Hepatic stellate cell (primary cell): ENCODE data around the gene SEC61B.
"Not testable (repeated sequence)": the region's sequence is repeated elsewhere in the genome, so short reads cannot be mapped to it uniquely, and the experiment has no call there.

Source experiments
- DNase-seq: peaks from one replicate; pipeline ENCODE4 v3.0.0; 2011; ENCODE audit warnings: low spot score

SEC61B gene

DNA sequence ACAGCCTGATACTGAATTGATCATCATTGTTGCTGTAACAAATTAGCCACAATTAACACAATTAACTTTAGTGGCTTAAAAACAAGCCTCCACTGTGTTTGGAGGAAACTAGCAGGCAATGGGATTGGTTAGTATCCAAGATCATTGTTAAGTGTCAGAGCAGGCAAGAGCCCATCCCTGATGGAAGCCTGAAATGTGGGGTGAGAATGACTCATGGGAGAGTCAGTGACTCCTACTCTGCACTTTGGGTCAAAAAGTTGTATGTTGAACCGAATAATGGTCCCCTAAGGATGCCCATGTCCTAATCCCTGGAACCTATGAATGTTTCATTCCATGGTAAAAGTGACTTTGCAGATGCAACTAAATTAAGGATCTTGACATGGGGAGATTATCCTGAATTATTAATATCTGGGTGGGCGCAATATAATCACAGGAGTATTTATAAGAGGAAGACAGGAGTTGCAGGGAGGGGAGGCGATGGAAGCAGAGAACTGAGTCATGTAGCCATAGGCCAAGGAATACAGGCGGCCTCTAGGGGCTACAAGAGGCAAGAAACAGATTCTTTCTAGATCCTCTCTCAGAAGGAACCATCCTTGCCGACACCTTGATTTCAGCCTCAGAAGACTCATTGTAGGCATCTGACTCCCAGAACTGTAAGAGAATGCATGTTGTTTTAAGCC lies 29.2 kb upstream of the SEC61B start:
- no peak for DNase-seq

DNA sequence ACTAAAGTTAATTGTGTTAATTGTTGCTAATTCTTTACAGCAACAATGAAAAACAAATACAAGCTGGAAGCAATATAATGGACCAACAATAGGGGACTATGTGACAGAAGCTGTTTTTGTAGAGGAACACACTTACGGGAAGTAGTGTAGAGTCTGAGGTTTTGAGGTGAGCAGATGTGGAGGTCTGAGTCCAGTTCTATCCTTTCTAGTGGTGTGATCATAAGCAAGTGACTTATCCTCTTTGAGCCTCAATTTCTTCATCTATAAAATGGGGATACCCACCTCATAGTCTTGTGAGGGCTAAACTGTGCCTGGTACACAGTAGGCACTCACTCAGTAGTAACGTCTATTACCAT lies 28.6 kb upstream of the SEC61B start:
- DNase-seq = no peak

DNA sequence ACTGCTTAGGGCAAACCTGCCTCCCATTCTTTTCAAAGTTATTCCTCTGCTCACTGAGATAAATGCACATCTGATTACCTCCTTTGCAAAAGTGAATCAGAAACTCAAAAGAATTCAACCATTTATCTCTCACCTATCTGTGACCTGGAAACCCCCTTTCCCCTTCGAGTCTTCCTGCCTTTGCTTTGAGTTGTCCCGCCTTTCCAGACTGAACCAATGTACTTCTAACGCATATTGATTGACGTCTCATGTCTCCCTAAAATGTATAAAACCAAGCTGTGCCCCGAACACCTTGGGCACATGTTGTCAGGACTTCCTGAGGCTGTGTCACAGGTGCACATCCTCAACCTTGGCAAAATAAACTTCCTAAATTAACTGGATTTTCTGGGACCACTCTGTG lies 25.6 kb upstream of the SEC61B start:
- DNase-seq = not testable (repeated sequence)

DNA sequence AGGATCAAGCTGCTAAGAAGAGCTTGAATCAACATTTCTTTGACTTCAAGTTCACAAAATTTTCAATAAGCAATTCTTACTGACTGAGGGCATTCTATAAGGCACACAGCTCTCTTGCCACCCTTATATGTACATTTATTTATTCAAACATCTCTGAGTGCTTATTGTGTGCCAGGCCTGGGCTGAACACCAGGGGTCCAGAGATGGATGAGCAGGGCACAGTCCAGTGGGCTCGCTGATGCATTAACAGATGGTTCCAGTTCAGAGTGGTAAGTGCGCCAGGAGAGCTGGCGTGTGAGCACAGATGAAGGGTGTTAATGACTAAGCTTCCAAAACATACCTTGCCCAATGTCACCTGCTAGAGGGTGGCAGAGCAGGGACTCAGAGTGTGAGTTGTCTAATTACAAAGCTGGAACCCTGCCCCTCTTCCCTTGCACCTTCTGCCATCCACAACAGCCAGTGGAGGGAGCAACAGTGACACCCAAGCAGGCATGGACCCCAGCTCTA lies 24.9 kb upstream of the SEC61B start:
- no peak for DNase-seq

DNA sequence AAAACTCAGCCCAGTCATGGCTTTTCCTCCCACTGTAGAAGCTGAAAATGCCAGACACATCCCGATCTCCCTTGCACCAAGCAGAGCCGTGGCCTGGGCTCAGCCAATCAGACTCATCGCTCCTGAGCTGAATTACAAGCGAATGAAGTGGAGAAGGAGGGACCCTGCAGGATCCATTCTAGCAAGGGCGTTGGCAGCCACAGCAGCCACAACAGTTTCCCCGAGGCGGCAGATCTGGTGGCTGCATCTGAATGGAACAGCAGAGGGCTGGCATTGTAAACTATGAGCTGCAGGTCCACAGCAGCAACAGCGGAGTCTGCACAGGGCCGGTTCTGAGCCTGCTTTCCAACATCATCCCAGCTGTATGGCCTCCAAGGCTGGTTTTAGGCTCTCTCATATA lies 24.1 kb upstream of the SEC61B start:
- DNase-seq = no peak

DNA sequence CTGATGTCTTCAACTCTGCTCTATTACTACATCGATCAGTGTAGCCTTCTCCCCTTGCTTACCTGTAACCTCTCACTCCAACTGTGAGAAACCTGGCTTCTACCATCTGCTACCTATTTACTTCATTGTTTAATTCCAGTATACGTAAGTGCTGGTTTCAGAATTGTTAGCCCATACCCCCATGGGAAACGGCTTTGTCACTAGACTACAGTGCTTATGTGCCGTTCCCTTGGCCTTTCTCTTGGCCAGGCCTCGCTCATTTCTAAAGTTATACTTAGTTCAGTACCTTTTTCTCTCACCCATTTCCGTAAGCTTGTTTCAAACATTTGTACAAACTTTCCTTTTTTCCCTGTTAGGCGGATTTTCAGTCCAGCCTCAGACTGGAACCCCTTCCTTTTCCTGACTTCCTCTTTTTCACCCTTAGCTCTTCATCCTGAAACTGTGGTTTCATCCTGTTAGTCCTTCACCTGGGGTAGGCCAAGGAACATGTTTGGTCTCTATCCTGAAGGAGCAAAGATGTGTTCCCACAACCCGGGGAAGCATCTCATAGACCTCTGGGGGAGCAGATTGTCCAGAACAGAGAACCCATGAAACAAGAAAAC lies 22.0 kb upstream of the SEC61B start:
- DNase-seq = no peak

DNA sequence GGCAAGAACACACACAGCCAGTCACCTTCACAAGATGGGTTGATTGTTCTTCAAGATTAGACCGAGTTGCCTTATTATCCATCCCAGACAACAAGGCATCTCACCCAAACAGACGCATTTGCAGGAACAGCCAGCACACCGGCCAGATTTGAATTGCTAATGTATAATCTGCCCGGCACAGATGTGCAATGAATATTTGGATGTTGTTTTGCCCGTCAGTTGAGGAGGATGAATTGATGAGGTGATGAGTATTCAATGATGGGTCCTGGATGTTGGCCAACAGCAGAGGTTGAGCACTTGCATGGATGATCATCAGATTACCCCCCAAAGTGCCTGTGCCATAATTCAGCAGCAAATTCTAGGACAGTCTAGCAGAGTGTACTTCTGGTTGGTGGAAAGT lies 20.5 kb upstream of the SEC61B start:
- DNase-seq = no peak

DNA sequence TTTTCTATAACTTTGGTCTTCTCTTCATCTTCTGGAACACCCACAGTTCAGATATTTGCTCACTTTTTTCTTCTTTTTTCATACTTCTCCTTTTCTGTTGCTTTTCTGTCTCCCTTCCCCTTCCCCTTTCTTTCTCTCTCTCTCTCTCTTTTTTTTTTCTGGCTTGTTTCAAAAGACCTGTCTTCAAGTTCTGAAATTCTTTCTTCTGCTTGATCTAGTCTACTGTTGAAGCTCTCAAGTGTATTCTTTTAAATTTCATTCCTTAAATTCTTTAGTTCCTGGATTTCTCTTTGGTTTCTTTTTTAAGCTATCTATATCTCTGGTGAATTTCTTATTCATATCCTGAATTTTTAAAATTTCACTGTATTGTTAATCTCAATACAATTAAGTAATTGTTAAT lies 11.5 kb upstream of the SEC61B start:
- DNase-seq = no peak

DNA sequence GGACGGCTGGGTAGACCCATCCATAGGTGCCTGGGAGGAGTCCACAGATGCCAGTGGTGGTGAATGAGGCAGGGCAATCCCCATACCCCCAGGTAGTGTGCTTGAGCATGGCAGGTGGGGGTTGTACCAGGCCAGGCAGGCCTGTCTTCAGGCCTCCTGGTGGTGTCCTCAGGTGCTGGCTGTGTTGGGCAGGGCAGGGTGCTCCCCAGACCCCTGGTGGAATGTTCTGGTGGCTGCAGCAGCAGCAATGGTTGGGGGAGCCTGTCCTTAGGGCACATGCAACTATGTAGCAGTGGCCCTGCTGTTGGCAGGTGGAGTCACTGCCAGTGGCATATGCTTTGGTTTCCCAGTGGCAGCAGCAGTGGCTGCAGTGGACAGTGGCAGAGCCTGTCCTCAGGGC lies 10.3 kb upstream of the SEC61B start:
- no peak for DNase-seq

DNA sequence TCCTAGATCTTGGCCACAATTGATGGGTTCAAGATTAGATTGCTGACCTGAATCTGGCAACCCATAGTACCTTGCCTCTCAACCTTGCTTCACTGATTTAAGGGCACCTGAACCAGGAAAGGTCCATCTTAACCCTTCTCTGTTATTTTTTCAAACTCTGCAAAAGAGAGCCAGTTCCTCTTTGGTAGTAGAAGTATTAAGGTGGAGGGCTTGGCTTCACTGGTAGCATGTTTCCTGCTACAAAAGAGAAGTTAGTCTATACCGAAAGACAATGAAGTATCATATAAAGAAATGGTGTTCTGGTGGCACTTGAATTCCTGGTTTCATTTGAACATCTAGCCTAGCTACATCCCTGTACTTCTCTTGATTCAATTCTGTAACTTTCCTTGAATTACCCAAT lies 8.9 kb upstream of the SEC61B start:
- DNase-seq = no peak

DNA sequence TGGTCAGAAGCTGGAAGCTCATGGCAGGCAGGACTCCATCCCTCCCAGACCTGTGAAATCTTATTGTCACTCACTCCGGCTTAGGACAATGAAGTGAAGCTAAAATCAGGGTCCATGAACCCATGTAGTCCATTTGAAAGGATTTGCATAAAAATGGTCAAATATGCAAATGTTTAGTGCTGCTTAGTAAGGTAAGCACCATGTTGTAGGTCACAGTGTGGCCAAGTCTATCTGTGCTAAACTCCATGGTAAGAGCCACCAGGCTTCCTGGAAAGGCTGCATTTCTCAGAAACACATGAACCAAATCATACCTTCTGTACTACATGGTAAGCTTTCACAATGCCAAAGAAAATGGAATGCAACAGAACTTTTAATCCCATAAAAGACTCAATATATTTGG lies 6.0 kb upstream of the SEC61B start:
- DNase-seq = no peak

DNA sequence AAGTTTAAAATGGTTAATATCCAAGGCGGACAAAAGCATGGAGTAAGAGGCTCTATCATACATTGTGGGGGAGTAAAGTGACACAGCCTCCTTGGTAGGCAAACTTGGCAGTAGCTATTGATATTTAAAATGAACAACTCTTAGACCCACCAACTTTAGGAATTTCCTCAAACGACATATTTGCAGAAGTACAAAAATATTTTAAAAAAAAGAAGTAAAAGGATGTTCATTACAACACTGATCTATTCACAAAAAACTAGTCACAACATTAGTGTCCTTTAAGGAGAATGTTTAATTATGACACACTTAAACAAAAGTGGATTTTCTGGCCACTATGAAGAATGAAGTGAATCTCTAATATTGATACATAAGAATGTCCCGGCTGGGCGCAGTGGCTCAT lies 2.1 kb upstream of the SEC61B start:
- DNase-seq = peak; percentile 6

DNA sequence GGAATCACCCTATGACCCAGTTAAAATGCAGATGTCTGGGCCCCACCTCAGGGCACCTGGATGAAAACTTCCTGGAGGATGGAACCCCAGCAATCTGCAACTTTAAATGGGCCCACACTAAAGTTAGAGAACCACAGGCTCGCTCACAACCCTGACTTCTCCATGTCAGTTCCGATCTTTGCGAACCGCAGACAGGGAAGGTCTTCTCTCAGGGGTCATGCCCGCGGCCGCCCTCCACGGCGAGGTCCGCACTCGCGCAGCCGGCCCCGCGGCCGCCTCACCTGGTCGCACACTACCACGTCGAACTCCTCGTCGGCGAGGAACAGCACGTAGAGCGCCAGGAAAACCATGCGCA lies 839 bp upstream of the SEC61B start:
- DNase-seq = no peak

DNA sequence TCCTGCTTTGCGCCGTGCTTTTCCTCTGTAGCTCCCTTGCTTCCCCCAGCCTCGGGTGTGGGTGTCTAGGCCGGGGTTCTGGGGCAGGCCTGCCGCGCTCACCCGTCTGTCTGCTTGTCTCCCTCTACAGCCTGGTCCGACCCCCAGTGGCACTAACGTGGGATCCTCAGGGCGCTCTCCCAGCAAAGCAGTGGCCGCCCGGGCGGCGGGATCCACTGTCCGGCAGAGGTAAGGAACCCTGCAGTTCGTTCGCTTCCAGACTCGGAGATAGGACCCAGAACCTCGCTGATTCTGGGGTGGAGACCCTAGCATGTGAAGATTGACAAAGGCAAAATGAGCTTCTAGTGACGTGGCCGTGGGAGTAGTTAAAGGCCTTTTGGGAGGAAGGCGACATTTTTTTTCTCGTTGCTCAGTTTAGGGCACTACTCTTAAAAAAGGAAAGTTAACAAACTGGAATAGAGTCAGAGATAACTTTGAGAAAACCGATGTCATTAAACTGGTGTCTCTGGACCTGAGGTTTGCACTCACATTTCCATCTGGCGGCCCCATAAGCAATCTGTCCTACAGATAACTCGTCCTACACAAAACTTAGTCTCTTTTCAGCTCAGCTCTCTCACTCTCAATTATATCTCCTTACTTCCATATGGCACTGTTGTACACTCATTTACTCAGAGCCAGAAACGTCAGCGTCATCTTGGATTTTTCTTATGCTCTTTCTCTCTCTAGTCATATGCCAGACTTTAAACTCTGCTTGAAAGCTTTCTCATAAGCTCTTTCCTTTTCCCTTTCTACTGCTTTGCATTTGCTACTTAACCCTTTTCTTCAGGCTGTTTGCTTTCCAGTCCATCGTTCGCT lies 561 bp downstream of the SEC61B start:
- no peak for DNase-seq

DNA sequence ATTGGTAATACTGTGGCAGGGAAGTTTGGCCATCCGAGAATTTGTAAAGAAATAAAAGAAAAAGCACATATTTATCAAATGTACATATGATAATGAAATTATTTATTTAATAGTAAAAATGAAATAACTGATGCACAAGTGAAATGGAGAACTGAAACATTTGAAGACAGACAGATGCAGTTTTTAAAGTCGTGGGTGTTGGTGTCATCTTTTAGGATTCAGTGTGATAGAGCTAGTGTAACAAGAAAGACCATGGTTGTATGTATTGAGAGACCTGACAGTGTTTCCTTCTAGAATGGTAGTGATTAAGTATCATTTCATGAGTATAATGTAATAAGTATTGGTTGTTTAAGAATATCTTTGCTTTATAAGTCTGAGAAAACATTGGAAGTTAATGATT lies 2.4 kb downstream of the SEC61B start:
- DNase-seq = no peak

DNA sequence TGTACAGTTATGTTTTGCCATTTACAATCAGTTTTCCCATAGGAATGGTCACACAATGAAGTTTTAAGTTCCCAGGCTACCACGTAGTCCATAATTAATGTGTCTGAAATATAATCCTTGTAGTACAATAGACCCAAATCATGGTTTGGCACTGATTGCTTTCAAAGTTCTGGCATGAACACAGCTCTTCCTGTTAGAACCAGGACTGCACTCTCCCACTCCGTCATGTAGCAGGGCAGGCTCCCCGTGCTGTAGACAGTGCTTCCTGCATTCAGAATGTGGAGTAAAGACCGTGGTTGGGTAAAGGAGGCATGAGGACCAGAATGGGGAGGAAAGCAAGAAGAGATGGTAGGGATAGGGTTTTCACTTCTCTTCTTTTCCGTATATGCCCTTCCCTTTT lies 4.0 kb downstream of the SEC61B start:
- no peak for DNase-seq

DNA sequence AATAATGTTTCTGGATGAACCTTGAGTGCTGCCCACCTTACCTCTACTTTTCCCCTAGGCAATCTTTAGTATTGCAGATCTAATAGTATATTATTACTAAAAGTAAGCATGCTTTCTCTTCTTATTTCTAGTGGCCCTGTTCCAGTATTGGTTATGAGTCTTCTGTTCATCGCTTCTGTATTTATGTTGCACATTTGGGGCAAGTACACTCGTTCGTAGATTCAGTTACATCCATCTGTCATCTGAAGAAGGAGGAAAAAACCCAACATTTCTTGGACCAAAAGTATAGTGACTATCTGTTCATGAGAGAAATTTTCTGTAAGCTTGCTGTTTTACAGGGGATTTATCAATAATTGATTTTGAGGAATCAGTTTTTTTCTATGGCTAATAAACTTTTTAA lies 8.1 kb downstream of the SEC61B start:
- no peak for DNase-seq

DNA sequence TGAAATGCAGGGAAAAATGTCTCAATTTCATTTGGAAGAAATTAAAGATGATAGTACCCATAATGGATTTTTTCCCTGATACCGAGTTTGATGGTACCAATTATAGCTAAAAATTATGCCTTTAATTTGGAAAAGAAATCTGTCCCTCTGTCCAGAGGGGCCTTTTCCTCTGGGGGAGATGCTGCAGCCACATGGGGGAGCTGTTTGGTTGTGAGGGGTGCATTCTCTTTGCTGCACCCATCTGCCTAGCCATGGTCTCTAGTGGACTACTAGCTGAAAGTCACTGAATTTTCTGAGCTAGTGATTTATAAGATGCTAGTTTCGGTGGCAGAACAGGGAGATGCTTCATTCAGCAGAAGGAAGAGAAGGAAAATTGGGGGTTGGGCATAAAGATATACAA lies 9.6 kb downstream of the SEC61B start:
- no peak for DNase-seq

DNA sequence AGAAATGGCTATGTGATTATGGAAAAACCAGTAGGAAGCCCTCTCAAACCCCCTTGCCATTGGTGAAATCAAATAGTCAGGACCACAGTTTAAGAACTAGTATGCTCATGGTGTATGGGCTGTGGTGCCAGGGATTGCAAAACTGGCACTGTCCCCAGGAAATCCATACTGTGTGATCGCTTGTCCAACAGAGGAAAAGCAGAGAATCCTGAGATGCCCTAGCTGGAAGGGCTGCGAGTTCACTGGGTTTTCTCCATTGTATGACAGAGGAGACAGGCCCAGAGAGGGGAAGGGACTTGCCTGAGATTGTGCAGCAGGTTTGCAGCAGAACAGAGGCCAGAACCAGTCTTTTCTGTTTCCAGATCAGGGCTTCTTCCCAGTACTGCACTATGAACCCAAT lies 12.5 kb downstream of the SEC61B start:
- no peak for DNase-seq

DNA sequence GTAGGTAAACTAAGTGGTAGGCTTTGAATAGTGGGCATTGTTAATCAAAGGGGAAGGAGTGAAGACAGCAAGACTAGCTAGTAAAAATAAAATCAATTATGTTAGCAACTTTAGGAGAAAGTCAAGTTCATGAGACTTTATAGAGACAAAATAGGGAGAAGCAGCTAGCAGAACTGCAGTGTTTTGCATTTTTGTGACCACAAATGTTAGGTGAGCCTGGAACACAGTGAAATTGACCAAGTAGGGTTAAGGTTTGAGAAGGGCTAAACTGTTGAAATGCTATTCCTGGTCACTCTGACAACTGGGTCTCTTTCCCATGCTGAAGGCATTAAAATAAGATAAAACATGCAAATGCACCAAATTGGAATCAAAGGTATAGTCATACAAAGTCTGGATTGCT lies 13.0 kb downstream of the SEC61B start:
- DNase-seq = no peak

DNA sequence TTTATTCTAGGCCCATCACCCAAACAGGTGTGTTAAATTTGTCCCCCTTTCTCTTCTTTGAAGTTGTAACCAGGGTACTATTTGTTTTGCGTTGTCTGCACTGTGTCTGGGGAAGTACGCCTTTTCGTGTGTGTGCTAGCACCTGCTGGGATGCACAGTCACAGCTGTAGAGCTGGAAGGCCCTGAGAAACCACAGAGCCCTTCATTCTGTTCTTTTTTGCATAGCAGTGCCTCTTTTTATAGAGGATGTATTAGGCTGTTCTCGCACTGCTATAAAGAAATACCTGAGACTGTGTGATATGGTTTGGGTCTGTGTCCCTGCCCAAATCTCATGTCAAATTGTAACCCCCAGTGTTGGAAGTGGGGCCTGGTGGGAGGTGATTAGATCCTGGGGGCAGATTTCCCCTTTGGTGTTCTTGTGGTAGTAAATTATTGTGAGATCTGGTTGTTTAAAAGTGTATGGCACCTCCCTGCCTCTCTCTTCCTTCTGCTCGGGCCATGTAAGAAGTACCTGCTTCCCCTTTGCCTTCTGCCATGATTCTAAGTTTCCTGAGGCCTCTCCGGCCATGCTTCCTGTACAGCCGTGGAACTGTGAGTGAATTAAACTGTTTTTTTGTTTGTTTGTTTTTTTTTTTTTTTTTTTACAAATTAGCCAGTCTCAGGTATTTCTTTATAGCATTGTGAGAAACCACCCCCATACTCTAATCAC lies 14.0 kb downstream of the SEC61B start:
- no peak for DNase-seq

DNA sequence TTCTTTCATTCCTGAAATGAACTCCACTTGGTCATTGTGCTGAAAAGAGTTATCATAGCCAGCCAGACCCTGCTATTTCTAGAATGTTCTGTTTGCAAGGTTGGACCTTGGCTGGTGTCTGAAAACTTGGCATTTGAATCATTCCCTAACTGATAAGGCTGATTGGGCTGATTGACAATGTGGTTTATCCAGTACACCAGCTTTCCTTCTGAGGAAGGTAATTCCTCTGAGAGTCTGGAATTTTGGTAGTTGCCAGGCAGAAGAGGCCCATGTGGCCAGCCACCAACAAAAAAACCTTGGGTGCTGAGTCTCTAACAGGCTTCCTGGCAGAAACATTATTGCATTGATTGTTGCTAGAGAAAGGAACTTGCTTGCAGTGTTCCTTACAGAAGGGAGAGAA lies 15.3 kb downstream of the SEC61B start:
- DNase-seq = no peak

DNA sequence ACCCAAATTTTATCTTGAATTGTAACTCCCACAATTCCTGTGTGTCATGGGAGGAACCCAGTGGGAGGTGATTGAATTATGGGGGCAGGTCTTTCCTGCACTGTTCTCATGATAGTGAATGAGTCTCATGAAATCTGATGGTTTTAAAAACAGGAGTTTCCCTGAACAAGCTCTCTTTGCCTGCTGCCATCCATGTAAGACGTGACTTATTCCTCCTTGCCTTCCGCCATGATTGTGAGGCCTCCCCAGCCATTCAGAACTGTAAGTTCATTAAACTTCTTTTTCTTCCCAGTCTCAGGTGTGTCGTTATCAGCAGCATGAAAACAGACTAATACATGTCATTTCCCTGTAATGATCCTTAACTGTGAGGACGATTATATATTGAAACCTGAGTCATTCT lies 15.8 kb downstream of the SEC61B start:
- not testable (repeated sequence) for DNase-seq
